Measurements from ENCODE around the gene KHSRP. TPM values are rescaled to one million over a fixed set of nuclear protein-coding genes. Genes with fewer than 3 reads are reported as not detected.

The KHSRP gene
- total and polyA plus RNA-seq, 2 of the 13 experiments (the other 11 are each of a cell fraction or from before 2014, with no cell fraction given), result 72.1 to 129 TPM

DNA sequence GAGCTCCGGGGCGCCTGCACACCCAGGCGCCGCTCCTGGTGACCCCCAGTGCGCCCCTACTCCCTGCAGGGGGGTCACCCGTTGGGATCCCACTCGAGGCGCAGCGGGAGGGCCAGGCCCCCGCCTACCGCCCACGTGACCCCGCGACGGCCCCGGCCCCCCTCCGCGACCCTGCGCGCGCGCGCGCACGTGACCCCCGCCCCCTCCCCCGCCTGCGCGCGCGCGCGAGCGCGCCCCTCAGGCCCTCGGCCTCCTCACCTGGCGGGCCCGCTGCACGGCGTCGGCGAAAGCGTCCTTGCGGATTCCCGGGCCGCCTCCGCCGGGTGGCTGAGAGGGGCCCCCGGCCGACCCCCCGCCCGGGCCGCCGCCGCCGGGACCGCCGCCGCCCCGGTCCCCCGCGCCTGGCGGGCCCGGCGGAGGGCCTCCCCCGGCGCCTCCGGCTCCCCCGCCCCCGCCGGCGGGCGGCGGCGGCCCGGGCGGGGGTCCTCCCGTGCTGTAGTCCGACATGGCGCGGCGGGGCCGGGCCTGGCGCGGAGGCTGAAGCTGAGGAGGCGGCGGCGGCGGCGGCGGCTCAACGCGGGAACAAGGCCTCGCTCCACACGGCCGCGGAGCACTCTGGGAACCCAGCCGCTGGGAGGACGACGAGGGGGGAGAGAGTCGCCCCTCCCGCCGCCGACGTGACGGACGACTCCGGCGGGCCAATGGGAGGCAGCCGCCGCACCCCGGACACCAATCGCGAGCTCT lies at the start of gene KHSRP (continued):
- no peak for TF ChIP-seq ZNF891 (CRISPR knock-in tag; IDR thresholded peaks at IDR 0.05)
- no peak for TF ChIP-seq GRHL1 (CRISPR knock-in tag; conservative IDR thresholded peaks at IDR 0.05)
- TF ChIP-seq GLI4 (CRISPR knock-in tag; IDR thresholded peaks at IDR 0.05; ENCODE audit: borderline replicate concordance), result no peak
- TF ChIP-seq, protein P1, sequence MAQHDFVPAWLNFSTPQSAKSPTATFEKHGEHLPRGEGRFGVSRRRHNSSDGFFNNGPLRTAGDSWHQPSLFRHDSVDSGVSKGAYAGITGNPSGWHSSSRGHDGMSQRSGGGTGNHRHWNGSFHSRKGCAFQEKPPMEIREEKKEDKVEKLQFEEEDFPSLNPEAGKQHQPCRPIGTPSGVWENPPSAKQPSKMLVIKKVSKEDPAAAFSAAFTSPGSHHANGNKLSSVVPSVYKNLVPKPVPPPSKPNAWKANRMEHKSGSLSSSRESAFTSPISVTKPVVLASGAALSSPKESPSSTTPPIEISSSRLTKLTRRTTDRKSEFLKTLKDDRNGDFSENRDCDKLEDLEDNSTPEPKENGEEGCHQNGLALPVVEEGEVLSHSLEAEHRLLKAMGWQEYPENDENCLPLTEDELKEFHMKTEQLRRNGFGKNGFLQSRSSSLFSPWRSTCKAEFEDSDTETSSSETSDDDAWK (CRISPR knock-in tag; IDR thresholded peaks at IDR 0.05), result no peak
- TF ChIP-seq TAF1 (CRISPR knock-in tag; IDR thresholded peaks at IDR 0.05), result peak; percentile 58
- peak; percentile 21 for TF ChIP-seq YY1 (IDR thresholded peaks at IDR 0.05; ENCODE audit: insufficient read depth, insufficient replicate concordance, low read depth, low read length)
- TF ChIP-seq, protein P2, sequence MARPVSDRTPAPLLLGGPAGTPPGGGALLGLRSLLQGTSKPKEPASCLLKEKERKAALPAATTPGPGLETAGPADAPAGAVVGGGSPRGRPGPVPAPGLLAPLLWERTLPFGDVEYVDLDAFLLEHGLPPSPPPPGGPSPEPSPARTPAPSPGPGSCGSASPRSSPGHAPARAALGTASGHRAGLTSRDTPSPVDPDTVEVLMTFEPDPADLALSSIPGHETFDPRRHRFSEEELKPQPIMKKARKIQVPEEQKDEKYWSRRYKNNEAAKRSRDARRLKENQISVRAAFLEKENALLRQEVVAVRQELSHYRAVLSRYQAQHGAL (CRISPR knock-in tag; IDR thresholded peaks at IDR 0.05; ENCODE audit: not compliant biosample characterization), result no peak
- no peak for TF ChIP-seq ZSCAN9 (CRISPR knock-in tag; IDR thresholded peaks at IDR 0.05; ENCODE audit: borderline replicate concordance)
- peak; percentile 74; the same call in 1 of the 2 replicates for TF ChIP-seq PHF8 (CRISPR knock-in tag; IDR thresholded peaks at IDR 0.05)
- no peak for TF ChIP-seq ATF3 (CRISPR knock-in tag; IDR thresholded peaks at IDR 0.05)
- TF ChIP-seq ZGPAT (CRISPR knock-in tag; IDR thresholded peaks at IDR 0.05), result no peak
- no peak for TF ChIP-seq ZHX2 (IDR thresholded peaks at IDR 0.05; ENCODE audit: low read depth)
- no peak for TF ChIP-seq ZHX2 (CRISPR knock-in tag; IDR thresholded peaks at IDR 0.05; ENCODE audit: borderline replicate concordance)
- no peak for TF ChIP-seq SMAD1 (CRISPR knock-in tag; IDR thresholded peaks at IDR 0.05; ENCODE audit: borderline replicate concordance, low read depth)
- no peak for TF ChIP-seq ZNF572 (CRISPR knock-in tag; IDR thresholded peaks at IDR 0.05)
